Coronary artery (tissue), 2 donors: ENCODE results near the gene DCHS2.

Source experiments
- DNase-seq: peaks from one replicate; pipeline ENCODE4 v3.0.0-alpha.2; 2017; ENCODE audit warnings: low spot score
- H3K27ac ChIP-seq, 2 donors: fragments of 200-600 bp; sonication (generic); one replicate each; pipeline ENCODE4 v1.5.1; 2016 to 2019
- H3K4me3 ChIP-seq: fragments of 200-600 bp; sonication (generic); 2 replicates; pipeline ENCODE4 v1.5.1; 2016; ENCODE audit warnings: mild to moderate bottlenecking, moderate library complexity
- TF ChIP-seq, protein P1 (sequence below): fragments of 200-600 bp; sonication (generic); IDR thresholded peaks from one replicate; pipeline ENCODE4 v1.5.1; 2019; ENCODE audit warnings: antibody characterized with exemption

The DCHS2 gene

DNA sequence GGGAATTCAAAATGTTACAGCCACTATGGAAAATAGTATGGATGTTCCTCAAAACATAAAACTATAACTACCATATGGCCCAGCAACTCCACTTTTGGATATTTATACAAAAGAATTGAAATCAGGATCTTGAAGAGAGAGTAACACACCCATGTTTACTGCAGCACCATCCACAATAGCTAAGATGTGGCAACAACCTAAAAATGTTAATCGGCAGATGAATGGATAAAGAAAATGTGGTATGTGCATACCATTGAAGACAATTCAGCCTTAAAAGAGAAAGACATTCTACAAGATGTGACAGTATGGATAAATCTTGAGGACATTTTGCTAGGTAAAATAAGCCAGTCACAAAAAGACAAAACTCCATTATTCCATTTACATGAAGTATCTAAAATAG lies 171.9 kb downstream of the DCHS2 start:
- Histone ChIP-seq H3K4me3 (no peak overlapping the region), H3K27ac (no peak overlapping the region)
- DNase-seq: no peak
- TF ChIP-seq, protein P1, sequence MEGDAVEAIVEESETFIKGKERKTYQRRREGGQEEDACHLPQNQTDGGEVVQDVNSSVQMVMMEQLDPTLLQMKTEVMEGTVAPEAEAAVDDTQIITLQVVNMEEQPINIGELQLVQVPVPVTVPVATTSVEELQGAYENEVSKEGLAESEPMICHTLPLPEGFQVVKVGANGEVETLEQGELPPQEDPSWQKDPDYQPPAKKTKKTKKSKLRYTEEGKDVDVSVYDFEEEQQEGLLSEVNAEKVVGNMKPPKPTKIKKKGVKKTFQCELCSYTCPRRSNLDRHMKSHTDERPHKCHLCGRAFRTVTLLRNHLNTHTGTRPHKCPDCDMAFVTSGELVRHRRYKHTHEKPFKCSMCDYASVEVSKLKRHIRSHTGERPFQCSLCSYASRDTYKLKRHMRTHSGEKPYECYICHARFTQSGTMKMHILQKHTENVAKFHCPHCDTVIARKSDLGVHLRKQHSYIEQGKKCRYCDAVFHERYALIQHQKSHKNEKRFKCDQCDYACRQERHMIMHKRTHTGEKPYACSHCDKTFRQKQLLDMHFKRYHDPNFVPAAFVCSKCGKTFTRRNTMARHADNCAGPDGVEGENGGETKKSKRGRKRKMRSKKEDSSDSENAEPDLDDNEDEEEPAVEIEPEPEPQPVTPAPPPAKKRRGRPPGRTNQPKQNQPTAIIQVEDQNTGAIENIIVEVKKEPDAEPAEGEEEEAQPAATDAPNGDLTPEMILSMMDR: no peak

DNA sequence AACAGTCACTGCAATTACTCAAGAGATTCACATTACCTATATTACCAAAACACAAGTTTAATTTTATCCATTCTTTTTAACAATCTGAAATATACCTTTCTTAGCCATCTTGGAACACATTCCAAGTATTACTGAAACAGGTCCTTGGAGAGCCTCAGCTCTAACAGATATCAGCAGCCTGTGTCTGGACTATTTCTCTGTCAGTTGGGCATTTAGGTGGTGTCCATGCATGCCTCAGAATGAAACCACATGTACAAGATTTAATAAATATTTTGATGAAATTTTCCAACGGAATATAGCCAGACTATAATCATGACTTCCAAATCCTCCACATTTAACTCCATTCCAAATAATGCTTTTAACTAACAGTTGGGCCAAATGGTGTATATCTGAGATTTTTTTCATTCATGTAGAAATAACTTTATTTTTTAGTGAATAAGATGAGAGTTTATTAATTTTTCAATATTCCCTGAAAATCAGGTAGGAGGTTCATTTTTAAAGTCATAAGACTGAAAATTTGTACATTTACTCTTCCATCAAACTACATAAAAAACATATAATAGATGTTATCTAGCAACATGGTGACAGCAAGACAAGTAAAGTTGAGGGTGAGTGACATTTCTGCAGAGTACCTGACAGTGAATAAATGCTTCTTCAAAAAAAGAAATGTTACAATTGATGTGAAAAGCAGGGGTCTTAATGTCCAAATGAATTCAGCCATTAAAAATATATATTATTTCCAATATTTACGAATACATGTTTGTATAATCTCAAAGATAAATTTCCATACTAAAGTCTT lies 174.2 kb downstream of the DCHS2 start:
- no peak overlapping the region for H3K4me3 ChIP-seq
- TF ChIP-seq, protein P1: no peak
- H3K27ac ChIP-seq: no peak overlapping the region
- DNase-seq: no peak

DNA sequence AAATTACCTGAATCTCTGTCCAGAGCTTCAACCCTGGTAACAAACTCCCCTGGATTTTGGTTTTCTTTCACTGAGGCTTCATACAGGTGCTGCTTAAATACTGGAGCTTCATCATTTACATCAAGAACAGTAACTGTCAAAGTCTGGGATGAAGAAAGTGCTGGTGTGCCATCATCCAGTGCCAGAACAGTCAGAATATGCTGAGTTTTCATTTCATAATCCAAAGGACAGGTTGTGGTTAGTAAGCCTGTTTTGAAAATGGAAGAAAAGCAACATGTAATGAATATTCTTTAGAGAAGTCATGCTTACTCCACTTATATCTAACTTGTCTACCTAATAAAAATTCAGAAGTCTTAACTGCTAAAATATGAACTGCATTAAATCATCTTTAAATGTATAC lies 175.9 kb downstream of the DCHS2 start:
- no peak for DNase-seq
- Histone ChIP-seq H3K4me3 (no peak overlapping the region), H3K27ac (no peak overlapping the region)
- TF ChIP-seq, protein P1: no peak

DNA sequence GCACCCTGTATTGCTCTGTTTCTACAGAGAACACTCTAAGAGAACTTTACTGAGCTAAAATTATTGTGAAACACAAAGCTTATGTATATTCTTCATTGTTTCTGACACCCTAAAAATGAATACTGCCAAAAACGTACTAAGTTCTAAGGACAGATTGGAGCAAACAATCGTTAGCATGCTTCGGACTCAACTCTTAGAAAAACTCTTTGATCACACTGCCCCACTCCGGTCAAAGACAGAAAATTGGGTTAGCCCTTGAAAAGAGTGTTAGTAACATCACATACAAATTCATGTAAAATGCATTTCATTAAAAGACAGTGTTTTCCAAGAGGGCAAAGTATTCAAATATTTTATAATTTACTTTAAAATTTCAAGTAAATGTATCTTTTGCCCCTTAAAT lies 177.4 kb downstream of the DCHS2 start:
- no peak overlapping the region for H3K4me3 ChIP-seq
- DNase-seq: no peak
- no peak overlapping the region for H3K27ac ChIP-seq
- TF ChIP-seq, protein P1: no peak

DNA sequence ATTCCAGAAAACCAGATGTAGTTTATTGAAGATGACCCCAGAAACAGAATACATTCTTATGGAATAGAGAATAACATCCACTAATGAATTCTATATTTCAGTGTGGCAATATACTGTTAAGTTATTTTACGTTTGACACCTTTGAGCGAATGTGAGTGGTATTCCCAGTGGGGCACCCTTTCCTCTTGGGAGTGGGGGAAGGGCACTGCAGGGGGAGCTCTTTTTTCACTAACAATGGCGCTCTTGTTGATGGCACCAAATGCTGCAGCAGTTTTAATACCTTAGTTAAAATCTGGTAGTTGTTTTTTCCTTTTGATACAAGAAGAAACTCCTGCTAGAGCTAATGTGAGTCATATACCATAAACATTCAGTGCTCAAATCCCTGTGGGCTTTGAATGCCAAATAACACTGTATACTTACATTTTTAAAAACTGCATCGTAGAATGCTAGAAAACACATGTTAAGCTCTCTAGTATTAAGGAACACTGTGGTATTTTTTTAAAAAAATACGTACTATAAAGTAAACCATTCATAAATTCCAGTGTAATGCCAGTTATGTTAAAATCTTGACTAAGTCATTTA lies 178.5 kb downstream of the DCHS2 start:
- TF ChIP-seq, protein P1: no peak
- H3K4me3 ChIP-seq: no peak overlapping the region
- no peak overlapping the region for H3K27ac ChIP-seq
- no peak for DNase-seq

DNA sequence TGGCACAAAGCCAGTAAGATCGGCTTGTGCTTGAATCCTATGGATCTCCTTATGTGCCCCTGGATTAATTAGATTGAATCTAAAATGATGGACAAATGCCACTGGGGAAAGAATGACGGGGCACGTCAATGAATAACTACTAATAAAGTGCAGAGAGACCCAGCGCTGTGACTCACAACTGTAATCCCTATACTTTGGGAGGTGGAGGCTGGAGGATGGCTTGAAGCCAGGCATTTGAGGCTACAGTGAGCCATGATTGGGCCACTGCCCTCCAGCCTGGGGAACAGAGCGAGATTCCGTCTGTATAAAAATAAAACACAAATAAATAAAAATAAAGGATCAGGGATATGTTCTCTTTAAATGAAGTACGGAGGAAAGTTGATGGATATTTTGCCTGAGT lies 179.4 kb downstream of the DCHS2 start:
- H3K4me3 ChIP-seq: no peak overlapping the region
- DNase-seq: no peak
- TF ChIP-seq, protein P1: no peak
- no peak overlapping the region for H3K27ac ChIP-seq

DNA sequence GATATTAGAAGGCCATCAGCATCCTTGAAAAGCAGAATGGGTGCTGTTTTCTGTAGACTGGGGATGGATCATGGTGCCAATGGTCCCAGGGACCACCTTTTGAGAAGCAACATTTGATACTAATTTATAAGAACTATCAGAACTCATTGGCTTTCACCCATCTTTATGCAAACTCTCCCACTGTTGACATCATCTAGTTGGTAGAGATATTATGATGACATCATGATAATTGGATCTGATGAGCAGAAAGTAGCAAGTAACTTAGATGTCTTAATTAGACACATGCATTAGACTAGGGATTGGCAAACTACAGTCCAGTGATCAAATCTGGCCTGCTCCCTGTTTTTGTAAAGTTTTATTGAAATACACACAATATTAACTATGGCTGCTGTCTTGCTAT lies 181.0 kb downstream of the DCHS2 start:
- no peak for DNase-seq
- TF ChIP-seq, protein P1: no peak
- Histone ChIP-seq H3K4me3 (no peak overlapping the region), H3K27ac (no peak overlapping the region)
